ENCODE measurements around the gene PPFIBP1.
A peak's percentile ranks its signal among the peaks of the same experiment; 100 is the strongest.

PPFIBP1 gene

DNA sequence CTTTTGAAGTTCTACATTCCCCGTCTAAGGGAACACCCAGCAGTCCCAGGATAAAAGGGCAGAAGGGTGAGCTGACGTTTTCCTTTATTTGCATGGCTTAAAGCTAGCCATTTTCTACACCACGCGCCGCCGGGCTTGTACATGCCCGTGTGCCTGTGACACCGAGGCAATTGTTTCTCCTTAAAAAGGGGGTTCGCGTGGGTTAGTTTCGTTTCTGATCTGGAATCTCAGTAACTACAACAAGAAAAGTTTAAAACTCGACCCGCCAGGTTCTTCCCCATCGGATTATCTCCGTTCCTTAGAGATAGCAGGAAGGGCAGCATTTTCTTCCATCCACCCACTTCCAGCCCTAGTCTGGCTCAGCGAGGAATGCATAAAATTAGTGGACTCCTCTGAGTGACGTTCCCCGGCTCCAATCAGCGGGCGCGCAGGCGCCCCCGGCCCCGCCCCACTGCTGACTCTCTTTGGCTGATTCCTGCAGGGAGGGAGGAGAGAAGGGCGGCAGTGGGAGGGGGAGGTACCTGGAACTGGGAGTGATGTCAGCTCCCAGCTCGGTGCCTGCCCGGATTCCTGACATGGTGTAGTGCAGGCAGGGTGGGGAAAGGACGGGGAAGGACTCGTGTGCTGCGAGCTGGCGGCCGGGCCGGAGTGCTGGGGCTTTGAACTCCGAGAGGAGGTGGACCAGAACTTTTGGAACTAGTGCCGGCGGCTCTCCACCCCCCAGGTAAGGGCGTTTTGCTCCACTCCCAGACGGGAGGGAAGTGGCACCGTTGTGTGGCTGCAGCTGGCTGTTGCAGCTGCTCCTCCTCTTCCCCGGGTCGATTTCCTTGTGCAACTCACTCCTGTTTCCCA, at the start of gene PPFIBP1:
PPFIBP1 (plus strand) TSS at position 565 of the 852 bp plus-strand sequence. CDS start 109,191 bp downstream, outside the sequence.
- DNase-seq: peak; percentile 96 to 99 (median 98)

- no peak for DNase-seq
Observed at GRCh38 chr12:27474344-27474743, 49.7 kb upstream of the PPFIBP1 start.

DNA sequence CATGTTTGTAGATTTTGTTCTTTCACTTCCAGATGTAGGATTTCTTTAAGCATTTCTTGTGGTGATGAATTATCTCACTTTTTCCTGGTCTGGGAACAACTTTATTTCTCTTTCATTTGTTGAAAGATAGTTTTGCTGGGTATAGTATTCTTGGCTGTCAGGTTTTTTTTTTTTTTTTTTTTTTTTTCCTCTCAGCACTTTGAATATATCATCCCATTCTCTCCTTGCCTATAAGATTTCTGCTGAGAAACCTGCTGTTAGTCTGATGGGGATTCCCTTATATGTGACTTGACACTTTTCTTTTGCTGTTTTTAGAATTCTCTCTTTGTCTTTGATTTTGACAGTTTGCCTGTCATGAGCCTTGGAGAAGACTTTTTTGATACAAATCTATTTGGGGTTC, 47.0 kb upstream of the PPFIBP1 start:
- DNase-seq: no peak

- DNase-seq: no peak
Observed at GRCh38 chr12:27478949-27479348, 45.1 kb upstream of the PPFIBP1 start.

DNA sequence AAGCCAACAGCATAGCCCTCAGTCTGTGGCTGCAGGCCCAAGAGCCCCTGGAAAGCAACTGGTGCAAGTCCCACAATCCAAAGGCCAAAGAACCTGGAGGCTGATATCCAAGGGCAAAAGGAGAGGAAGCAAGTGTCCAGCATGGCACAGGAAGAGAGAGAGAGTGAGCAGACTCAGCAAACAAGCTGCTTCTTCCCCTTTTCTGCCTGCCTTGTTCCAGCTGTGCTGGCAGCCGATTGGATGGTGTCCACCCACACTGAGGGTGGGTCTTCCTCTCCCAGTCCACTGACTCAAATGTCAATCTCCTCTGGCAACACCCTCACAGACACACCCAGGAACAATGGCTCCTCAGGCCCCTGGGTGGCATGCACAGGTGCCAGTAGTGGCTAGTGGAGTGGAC, 44.0 kb upstream of the PPFIBP1 start:
- no peak for DNase-seq

DNA sequence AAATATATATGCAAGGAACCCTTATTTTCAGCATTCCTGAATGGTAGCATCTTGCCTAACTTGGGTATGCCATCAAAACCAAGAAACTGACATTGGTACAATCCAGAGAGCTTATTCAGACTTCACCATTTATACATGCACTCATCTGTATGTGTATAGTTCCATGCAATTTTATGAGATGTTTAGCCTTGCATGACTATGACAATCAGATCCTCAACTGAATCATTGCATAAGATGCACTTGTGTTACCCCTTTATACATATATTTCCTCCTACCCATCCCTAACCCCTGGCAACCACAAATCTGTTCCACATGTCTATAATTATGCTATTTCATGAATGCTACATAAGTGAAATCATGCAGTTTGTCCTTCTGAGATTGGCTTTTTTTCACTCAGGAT, 37.0 kb upstream of the PPFIBP1 start:
- DNase-seq: no peak

DNA sequence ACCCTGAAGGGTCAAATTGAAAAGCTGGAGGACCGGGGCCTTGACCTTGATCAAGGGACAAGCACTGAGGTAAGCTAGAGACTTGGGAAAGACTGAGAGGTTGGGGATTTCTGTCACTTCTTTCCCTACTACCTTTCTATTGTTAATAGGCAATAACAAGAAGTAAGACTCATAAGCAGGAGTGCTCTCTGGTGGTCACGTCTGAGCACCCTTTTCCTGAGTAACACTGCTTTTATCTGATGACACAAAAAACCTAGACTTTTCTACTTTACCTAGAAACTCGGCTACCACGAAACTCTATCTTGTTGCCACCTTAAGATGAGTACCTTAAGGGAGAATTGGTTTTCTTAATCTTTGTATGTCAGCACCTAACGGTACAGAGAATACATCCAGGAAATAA, 35.5 kb upstream of the PPFIBP1 start:
- DNase-seq: no peak

- no peak for DNase-seq
Observed at GRCh38 chr12:27491226-27491625, 32.8 kb upstream of the PPFIBP1 start.

DNA sequence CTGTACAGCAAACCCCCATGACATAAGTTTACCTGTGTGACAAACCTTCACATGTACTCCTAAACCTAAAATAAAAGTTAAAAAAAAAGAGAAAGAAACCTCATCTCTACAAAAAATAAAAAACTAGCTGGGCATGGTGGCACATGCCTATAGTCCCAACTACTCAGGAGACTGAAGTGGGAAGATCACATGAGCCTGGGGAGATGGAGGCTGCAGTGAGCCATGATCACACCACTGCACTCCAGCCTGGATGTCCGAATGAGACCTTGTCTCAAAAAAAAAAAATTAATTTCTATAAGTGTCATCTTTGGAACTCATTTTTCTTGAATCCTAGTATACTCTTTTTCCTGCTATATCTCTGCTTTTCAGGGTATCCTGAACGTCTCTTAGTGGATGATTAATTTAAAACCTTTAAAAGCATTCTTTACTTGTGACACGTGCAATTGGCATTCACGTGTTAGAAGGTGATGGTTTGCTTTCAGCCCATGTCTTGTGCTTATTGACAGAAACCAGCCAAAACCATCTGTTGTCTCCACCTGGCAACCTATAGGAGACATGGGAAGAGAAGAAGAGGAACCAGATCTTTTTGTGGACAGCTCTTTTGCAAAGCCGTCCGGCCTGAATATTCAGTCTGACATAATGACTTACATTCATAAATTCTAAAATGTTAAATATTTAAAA, 30.6 kb upstream of the PPFIBP1 start:
- no peak for DNase-seq

- DNase-seq: no peak
Observed at GRCh38 chr12:27497446-27497845, 26.6 kb upstream of the PPFIBP1 start.

- DNase-seq: no peak
Observed at GRCh38 chr12:27498149-27498548, 25.9 kb upstream of the PPFIBP1 start.

- no peak for DNase-seq
Observed at GRCh38 chr12:27498761-27499160, 25.2 kb upstream of the PPFIBP1 start.

DNA sequence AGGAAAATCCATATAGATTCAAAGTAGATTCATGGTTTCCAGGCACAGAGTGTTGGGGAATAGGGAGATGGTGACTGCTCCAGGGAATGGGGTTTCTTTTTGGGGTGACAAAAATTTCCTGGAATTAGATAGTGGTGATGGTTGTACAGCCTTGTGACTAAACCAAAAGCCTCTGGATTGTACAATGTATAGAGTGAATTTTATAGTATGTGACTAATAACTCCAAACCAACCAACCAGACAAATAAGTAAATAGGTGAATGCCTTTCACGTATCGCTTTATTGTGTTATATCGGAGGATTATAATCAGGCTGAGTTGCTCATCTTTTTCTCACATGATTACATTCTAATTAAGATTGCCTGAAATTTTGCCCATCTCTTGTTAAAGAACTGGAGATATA, 24.6 kb upstream of the PPFIBP1 start:
- no peak for DNase-seq

- DNase-seq: no peak
Observed at GRCh38 chr12:27500546-27500945, 23.5 kb upstream of the PPFIBP1 start.

- no peak for DNase-seq
Observed at GRCh38 chr12:27502021-27502435, 22.0 kb upstream of the PPFIBP1 start.

- no peak for DNase-seq
Observed at GRCh38 chr12:27504507-27504906, 19.5 kb upstream of the PPFIBP1 start.

DNA sequence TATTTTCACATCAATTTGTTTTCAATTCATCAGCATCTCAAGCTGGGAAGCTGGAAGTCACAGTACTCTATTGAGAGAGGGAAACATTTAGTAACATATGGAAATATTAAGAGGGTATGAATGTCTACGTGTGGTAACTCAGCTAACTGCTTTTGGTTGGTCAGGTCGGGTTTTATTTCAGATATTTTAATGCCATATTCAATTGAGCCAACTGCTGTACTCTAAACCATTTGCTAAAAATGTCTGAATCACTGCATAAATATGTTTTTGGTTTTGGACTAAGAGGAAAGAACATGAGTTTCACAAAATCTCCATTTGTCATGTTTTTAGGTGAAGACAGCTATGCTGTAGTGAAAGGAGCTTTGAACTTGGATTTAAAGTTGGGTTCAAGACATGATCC, 18.9 kb upstream of the PPFIBP1 start:
- DNase-seq: no peak

DNA sequence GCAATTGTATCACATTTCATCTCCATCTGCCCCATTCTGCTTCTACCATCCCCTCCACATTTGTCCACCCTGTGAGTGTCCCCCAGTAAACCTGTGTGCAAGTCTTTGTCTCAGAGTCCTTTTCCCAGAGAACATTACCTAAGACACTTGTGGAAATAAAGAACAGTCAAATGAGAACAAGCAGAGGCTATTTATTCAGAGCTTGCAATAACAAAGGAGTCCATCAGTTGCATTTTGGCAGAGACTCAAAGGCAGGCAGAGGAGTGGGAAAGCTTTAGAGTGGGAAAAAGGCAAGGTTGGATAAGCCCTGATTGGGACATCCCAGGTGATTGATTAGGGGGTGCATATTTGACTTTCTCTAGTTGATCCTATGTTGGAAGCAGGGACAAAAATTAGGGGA, 18.2 kb upstream of the PPFIBP1 start:
- DNase-seq: no peak

DNA sequence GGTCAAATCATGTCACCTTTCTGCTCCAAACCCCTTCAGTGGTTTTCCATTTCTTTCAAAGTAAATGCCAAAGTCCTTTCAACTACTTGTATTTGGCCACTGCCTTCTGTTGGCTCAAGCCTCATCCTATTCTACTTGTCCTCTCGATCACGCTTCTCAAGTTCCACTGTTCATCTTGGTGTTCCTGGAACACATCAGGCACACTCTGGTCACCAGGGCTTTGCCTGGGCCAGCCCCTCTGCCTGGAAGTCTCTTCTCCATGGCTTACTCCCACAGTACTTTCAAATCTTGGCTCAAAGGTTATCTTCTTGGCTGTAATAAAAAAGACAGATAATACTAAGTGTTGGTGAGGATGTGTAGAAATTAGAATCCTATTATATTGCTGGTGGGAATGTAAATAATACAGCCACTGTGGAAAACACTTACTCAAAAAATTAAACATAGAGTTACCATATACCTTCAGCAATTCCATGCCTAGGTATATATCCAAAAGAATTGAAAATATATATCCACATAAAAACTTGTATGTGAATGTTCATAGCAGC, 17.3 kb upstream of the PPFIBP1 start:
- no peak for DNase-seq

DNA sequence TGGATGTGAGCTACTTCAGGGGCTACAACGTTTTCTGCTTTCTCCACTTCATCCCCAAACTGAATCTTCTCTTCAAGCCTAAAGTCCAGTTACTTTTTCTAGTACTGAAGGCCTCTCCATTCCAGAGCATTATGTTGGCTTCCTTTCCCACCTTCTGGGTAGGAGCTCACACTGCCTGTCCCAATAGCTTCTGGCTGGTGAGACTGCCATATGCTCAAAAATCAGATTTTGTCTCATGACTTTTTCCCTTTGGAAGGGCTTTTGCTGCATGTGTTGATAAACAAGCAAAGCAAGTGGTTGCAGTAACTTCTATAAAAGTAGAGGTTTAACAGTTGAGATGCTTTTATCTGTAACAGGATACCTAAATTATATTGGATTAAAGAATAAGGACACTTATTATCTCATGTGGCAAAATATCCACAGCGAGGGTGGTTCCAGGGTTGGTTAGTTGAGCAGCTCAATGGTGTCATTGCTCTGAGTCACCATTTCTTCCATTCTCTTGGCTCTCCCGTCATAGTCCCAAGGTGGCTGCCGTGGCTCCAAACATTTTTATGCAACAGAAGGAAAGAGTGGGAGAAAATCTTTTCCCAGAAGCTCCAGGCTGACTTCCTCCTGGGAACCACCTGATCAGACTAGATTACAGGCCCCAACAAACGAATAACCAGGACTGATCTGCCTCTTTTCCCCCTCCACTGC, 15.1 kb upstream of the PPFIBP1 start:
- DNase-seq: no peak

GRCh38 chr12:27511031-27511722, 12.8 kb upstream of the PPFIBP1 start:
- no peak for DNase-seq

DNA sequence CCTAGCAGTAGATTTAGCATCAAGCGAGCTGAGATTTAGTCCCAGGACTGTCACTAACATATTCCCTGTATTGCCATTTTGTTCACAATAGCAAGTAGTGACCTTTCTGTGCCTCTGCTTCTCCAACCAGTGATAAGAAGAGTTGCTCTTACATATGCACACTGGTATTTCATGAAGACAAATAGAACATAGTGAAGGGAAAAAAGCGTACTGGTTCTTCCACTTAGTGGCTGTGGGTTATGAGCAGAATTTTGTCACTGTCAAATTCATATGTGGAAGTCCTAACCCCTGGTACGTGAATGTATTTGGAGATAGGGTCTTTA, 12.3 kb upstream of the PPFIBP1 start:
- DNase-seq: no peak

Measured in activated naive CD4-positive, alpha-beta T cell (primary cell).